Aorta (tissue), 5 donors: ENCODE data around the gene MBL2. TPM values are rescaled to one million over a fixed set of nuclear protein-coding genes. Genes with fewer than 3 reads are reported as not detected.

Source experiments
- ATAC-seq: fragments of 200-7000 bp; cut with Tn5 transposase; one replicate; pipeline ENCODE4 v1.9.1; 2022; ENCODE audit warnings: moderate library complexity; ENCODE audit not compliant: low FRiP score
- DNase-seq, 2 donors: peaks; one replicate each; pipeline ENCODE4 v3.0.0-alpha.2; 2020
- H3K27ac ChIP-seq, 2 donors: one replicate each; pipeline ENCODE4 v1.5.1; 2013; ENCODE audit warnings: low read length in 2 of 2, mild to moderate bottlenecking in 2 of 2, moderate library complexity in 2 of 2, control low read depth in 1 of 2, inconsistent platforms in 1 of 2, low read depth in 1 of 2
- H3K27me3 ChIP-seq, 2 donors: one replicate each; pipeline ENCODE4 v1.6.1; 2013; ENCODE audit warnings: control low read depth in 1 of 2, low read length in 1 of 2, mild to moderate bottlenecking in 1 of 2, moderate library complexity in 1 of 2; ENCODE audit not compliant: insufficient read depth in 2 of 2, control insufficient read depth in 1 of 2
- H3K36me3 ChIP-seq, 2 donors: one replicate each; pipeline ENCODE4 v1.6.1; 2013; ENCODE audit warnings: control low read depth in 1 of 2, low read length in 1 of 2, mild to moderate bottlenecking in 1 of 2; ENCODE audit not compliant: insufficient read depth in 2 of 2, control insufficient read depth in 1 of 2
- H3K4me1 ChIP-seq, 2 donors: one replicate each; pipeline ENCODE4 v1.6.1; 2013; ENCODE audit warnings: low read length in 2 of 2, control low read depth in 1 of 2, mild to moderate bottlenecking in 1 of 2, moderate library complexity in 1 of 2; ENCODE audit not compliant: insufficient read depth in 2 of 2, control insufficient read depth in 1 of 2
- H3K4me3 ChIP-seq, 2 donors: one replicate each; pipeline ENCODE4 v1.5.1; 2013; ENCODE audit warnings: low read length in 2 of 2, control low read depth in 1 of 2, mild to moderate bottlenecking in 1 of 2
- H3K9me3 ChIP-seq: one replicate; pipeline ENCODE4 v1.6.1; 2013; ENCODE audit warnings: mild to moderate bottlenecking, low read length; ENCODE audit not compliant: control insufficient read depth
- WGBS, 2 donors: extraction: QIAGEN DNeasy Blood & Tissue Kit; methylation state at CpG; one replicate each; pipeline ENCODE4 v1.1.7; 2013; 5-methylcytosine and 5-hydroxymethylcytosine counted together
- intact Hi-C, 2 donors: fragments of 100-400 bp; cut with DNase I; formaldehyde crosslinking; loops; one replicate each; pipeline versions ENCODE4 v1.14.2 to v1.15.0; 2022
- polyA plus RNA-seq, 2 donors: library from polyadenylated mRNA; stranded (reverse); fragments of 200-250 nt; gene quantifications; one replicate each; pipeline ENCODE4 v1.2.3, GENCODE V29; 2013
- total RNA-seq, 2 donors: library from RNA; stranded (reverse); fragmentation: NEBNext Ultra II Directional; extraction: Animal tissue kit (Norgen Biotek cat#: 25700); gene quantifications; one replicate each; pipeline ENCODE4 v1.2.1, GENCODE V29; 2021
- donor health status: healthy with polysubstance abuse.
- donor health status: Bipolar disorder and iron deficiency.
- donor health status: DM: no; HTN: no; CAD: no.
- donor health status: DM: no; HTN: no; CAD: no.
- donor health status: DM: yes; HTN: yes; CAD: no.

The MBL2 gene
- total and polyA plus RNA-seq, 4 donors, result not detected

DNA sequence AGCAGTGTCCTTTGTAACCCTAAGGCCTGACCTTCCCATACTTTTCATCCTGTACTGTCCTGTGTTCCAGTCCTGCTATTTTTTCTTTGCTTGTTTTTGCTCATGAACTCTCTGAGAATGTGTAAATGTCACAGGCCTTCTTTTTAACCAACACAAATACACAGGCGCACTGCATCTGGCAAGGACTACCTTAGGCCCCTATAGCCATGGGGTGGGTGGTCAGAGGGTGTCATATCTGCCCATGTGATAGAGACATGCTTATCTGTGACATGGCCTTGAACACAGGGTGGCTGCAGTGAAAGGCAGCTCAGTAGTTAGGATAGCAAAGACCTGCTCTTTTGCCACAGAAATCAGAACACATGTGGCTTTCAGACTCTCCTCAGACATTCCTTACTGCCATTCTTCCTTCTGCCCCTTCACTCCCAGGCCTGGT lies 3.9 kb upstream of the MBL2 start:
- 0% methylated on average over 1 of the region's 1 CpG for WGBS, 2 donors
- ATAC-seq (no peak), DNase-seq (no peak)
- no peak overlapping the region for H3K4me3 ChIP-seq
- intact Hi-C loops, result no loop called here
- H3K9me3 ChIP-seq, result no peaks in the 10 kb centered on the region
- H3K4me1 ChIP-seq, result no peaks in the 10 kb centered on the region
- no peaks in the 10 kb centered on the region for H3K27me3 ChIP-seq
- no peak overlapping the region for H3K27ac ChIP-seq
- no peaks in the 10 kb centered on the region for H3K36me3 ChIP-seq

GRCh38 chr10:52775132-52775647 lies 2.6 kb upstream of the MBL2 start:
- H3K4me1 ChIP-seq, result no peaks in the 10 kb centered on the region
- H3K27ac ChIP-seq, result no peak overlapping the region
- no peak overlapping the region for H3K4me3 ChIP-seq
- DNase-seq, result no peak
- intact Hi-C loops, result no loop called here
- no peak for ATAC-seq
- no peaks in the 10 kb centered on the region for H3K9me3 ChIP-seq
- H3K36me3 ChIP-seq, result no peaks in the 10 kb centered on the region
- WGBS, 2 donors, result 92 to 98% methylated on average over 12 of the region's 12 CpGs
- no peaks in the 10 kb centered on the region for H3K27me3 ChIP-seq

GRCh38 chr10:52774600-52775106 lies 2.1 kb upstream of the MBL2 start:
- H3K27me3 ChIP-seq, result no peaks in the 10 kb centered on the region
- H3K36me3 ChIP-seq, result no peaks in the 10 kb centered on the region
- no peak for ATAC-seq
- H3K4me3 ChIP-seq, result no peak overlapping the region
- no peak overlapping the region for H3K27ac ChIP-seq
- intact Hi-C loops, result no loop called here
- no peak for DNase-seq
- no peaks in the 10 kb centered on the region for H3K4me1 ChIP-seq
- H3K9me3 ChIP-seq, result no peaks in the 10 kb centered on the region
- WGBS, 2 donors, result 80 to 94% methylated on average over 8 of the region's 8 CpGs

DNA sequence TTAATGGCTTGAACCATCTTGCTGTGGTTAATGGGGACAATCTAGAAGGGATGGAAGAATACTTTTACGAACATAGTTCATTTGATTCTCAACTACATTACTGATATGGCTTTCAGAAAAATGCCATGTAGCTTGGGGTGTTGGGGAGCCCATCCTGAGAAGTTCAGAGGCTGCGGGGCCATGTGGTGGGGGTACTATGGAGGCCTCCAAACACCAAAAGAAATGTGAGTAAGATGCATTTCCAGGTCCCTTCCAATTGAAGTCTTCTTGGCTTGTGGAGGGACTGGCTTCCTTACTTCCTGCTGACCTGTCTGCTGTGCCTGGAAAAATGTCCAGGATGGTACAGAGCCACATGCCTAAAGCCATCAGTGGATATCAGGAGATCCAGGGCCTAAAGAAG lies 1.6 kb upstream of the MBL2 start:
- Histone ChIP-seq H3K4me3 (no peak overlapping the region), H3K9me3 (no peaks in the 10 kb centered on the region), H3K27me3 (no peaks in the 10 kb centered on the region), H3K4me1 (no peaks in the 10 kb centered on the region), H3K36me3 (no peaks in the 10 kb centered on the region), H3K27ac (no peak overlapping the region)
- no peak for DNase-seq
- 97 to 98% methylated on average over 2 of the region's 2 CpGs for WGBS, 2 donors
- intact Hi-C loops, result no loop called here
- ATAC-seq, result no peak

DNA sequence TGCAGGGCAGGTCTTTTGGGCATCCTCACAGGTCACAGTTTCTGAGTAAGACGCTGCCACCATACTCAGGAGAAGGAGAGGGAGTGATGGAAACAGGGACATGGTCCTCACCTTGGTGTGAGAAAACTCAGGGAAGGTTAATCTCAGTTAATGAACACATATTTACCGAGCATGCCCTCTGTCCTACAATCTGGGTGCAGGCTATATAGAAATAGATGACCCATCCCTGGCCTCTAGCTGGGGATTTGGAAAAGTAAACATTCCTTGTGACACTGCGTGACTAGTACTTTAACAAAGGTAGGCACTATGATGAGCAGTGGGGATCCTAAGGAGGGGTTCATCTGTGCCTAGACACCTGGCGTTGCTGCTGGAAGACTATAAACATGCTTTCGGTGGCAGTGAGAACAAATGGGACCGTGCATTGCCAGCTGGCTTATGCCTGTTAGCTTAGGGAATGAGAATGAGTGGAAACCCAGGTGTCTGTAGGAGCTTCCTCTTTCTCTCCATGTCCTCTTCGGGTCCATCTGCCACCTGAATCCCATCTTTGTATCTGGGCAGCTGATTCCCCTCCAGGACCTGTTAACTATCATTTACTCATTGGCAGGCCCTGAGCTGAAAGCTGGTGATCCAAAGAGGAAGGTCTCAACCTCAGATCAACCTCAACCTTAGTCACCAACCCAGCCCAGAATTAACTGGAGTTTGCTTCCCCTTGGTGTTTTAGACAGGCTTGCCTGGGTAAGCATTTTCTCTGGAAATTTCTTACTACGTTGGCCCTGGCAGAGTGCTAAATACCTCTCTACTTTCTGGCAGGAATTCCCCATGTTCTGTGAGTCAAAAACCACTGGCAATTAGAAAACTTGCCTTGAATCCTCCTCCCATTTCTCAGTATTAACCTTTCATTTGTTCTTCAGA lies 794 bp downstream of the MBL2 start:
- Histone ChIP-seq H3K4me1 (no peaks in the 10 kb centered on the region), H3K36me3 (no peaks in the 10 kb centered on the region), H3K27ac (no peak overlapping the region), H3K27me3 (no peaks in the 10 kb centered on the region), H3K4me3 (no peak overlapping the region), H3K9me3 (no peaks in the 10 kb centered on the region)
- WGBS, 2 donors, result 66 to 83% methylated on average over 8 of the region's 8 CpGs
- intact Hi-C loops, result no loop called here
- ATAC-seq (no peak), DNase-seq (no peak)

DNA sequence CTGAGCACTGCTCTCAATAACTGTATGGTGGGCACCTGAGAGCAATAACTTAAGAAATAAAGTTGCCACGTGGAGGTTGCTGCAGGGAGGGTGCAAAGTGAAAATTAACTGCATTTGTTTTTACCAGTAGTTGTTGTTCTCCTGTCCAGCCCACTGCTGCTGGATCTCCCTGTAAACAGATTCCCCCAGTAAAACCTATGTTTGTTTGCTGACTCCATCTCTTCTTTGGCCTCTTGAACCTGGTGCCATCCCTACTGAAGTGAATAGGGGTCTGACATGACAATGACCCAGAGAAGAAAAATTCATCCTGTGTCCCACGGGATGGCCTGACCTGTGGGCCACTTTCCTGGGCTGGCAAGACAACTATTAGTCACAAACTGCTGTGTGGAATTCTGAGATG lies 1.7 kb downstream of the MBL2 start:
- H3K27ac ChIP-seq, result no peak overlapping the region
- no peaks in the 10 kb centered on the region for H3K4me1 ChIP-seq
- H3K9me3 ChIP-seq, result no peaks in the 10 kb centered on the region
- intact Hi-C loops, result no loop called here
- H3K27me3 ChIP-seq, result no peaks in the 10 kb centered on the region
- DNase-seq, result no peak
- ATAC-seq, result no peak
- 56 to 67% methylated on average over 2 of the region's 2 CpGs for WGBS, 2 donors
- H3K36me3 ChIP-seq, result no peaks in the 10 kb centered on the region
- no peak overlapping the region for H3K4me3 ChIP-seq

- intact Hi-C loops, result no loop called here
- H3K4me3 ChIP-seq, result no peak overlapping the region
- no peaks in the 10 kb centered on the region for H3K27me3 ChIP-seq
- no peak for DNase-seq
- no peak for ATAC-seq
- WGBS, 2 donors, result 92 to 94% methylated on average over 2 of the region's 2 CpGs
- no peaks in the 10 kb centered on the region for H3K36me3 ChIP-seq
- H3K4me1 ChIP-seq, result no peaks in the 10 kb centered on the region
- no peaks in the 10 kb centered on the region for H3K9me3 ChIP-seq
- no peak overlapping the region for H3K27ac ChIP-seq
Observed at GRCh38 chr10:52769966-52770365, 2.6 kb downstream of the MBL2 start.

DNA sequence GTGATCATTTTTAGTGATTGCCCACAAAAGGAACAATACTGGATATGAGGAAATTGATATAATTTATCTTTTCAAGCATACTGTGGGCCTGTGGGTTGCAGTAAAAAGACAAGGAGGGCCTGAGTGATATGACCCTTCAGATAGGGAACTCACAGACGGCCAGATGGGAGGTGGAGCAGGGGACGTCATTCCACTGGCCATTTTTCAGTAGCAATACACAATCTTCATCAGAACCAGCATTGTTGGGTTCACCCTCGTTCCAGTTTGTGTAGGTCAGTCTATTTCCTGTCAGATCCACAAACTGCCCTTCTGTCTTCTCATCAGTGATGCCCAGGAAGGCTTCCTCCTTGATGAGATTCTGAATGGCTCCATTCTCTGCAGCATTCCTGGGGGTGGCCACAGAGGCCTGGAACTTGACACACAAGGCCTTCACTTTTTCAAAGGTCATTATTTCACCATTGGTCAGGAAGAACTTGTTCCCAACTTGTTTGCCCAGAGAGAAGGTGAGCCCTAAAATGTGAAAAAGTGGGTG lies 4.5 kb downstream of the MBL2 start:
- H3K4me1 ChIP-seq, result no peaks in the 10 kb centered on the region
- ATAC-seq, result no peak
- intact Hi-C loops, result no loop called here
- no peak for DNase-seq
- H3K36me3 ChIP-seq, result no peaks in the 10 kb centered on the region
- no peak overlapping the region for H3K27ac ChIP-seq
- H3K27me3 ChIP-seq, result no peaks in the 10 kb centered on the region
- whole genome bisulfite sequencing, 2 donors, result 76 to 80% methylated on average over 3 of the region's 3 CpGs
- no peak overlapping the region for H3K4me3 ChIP-seq
- H3K9me3 ChIP-seq, result no peaks in the 10 kb centered on the region

DNA sequence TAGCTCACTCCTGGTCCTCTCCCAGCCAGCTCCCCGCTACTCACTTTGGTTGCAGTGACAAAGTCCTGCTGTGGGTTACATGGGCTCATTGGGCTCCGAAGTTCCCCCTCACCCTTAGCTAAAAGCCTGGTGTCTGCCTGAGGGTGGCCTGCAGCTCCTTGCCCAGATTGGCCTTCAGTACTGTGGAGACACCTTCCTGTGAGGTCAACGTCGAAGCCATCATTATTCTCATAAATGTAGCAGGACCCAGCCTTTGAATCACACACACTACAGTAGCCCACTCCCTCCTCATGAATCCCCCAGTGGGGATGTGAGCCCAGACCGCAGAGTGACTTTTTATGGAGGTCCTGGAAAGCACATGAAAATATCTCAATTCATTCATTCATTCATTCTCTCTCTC lies 10.5 kb downstream of the MBL2 start:
- Histone ChIP-seq H3K36me3 (no peaks in the 10 kb centered on the region), H3K9me3 (no peaks in the 10 kb centered on the region), H3K4me3 (no peak overlapping the region), H3K27me3 (no peaks in the 10 kb centered on the region), H3K27ac (no peak overlapping the region), H3K4me1 (no peaks in the 10 kb centered on the region)
- intact Hi-C loops, result no loop called here
- no peak for ATAC-seq
- DNase-seq, result no peak
- 94 to 95% methylated on average over 5 of the region's 5 CpGs for WGBS, 2 donors
